Measurements from ENCODE around the gene UBE2E2.

GRCh38 chr3:23165571-23165970, 37.6 kb upstream of the UBE2E2 start:
- TF ChIP-seq CTCF (IDR thresholded peaks at IDR 0.05) = no peak
- TF ChIP-seq POLR2A (IDR thresholded peaks at IDR 0.05) = no peak

Measured in ovary (tissue), 3 donors.